Measurements from ENCODE around the gene TRIM43. TPM values are rescaled to one million over a fixed set of nuclear protein-coding genes. Genes with fewer than 3 reads are reported as not detected.
"Not testable (repeated sequence)": the region's sequence is repeated elsewhere in the genome, so short reads cannot be mapped to it uniquely, and the experiment has no call there.

Gene TRIM43
- total and polyA plus RNA-seq, 8 donors = not detected

- H3K4me3 ChIP-seq; H3K27me3 ChIP-seq; H3K4me1 ChIP-seq; H3K9me3 ChIP-seq; H3K27ac ChIP-seq; intact Hi-C loops (cut with DNase I); DNase-seq; ATAC-seq; H3K36me3 ChIP-seq: not testable (repeated sequence)
Measured at GRCh38 chr2:95609764-95610163, 18.0 kb downstream of the TRIM43 start.

GRCh38 chr2:95613048-95613447 is 21.2 kb downstream of the TRIM43 start:
- intact Hi-C loops (cut with DNase I); H3K4me3 ChIP-seq: not testable (repeated sequence)

GRCh38 chr2:95622728-95623127 is 30.9 kb downstream of the TRIM43 start:
- H3K4me1 ChIP-seq; ATAC-seq; intact Hi-C loops (cut with DNase I); DNase-seq; H3K27ac ChIP-seq; H3K27me3 ChIP-seq; H3K4me3 ChIP-seq; H3K9me3 ChIP-seq; H3K36me3 ChIP-seq: not testable (repeated sequence)

More at GRCh38 chr2:95613048-95613447, 21.2 kb downstream of the TRIM43 start:
- not testable (repeated sequence) for H3K36me3 ChIP-seq, DNase-seq, H3K9me3 ChIP-seq, H3K4me1 ChIP-seq, H3K27ac ChIP-seq, H3K27me3 ChIP-seq, ATAC-seq

GRCh38 chr2:95630987-95631386 is 39.2 kb downstream of the TRIM43 start:
- ATAC-seq; H3K4me3 ChIP-seq; intact Hi-C loops (cut with DNase I): not testable (repeated sequence)

GRCh38 chr2:95633626-95634259 is 41.9 kb downstream of the TRIM43 start:
- H3K4me3 ChIP-seq; H3K9me3 ChIP-seq; H3K27ac ChIP-seq; H3K36me3 ChIP-seq; DNase-seq; H3K4me1 ChIP-seq; intact Hi-C loops (cut with DNase I); H3K27me3 ChIP-seq: not testable (repeated sequence)
- ATAC-seq = peak; percentile 53

More at GRCh38 chr2:95630987-95631386, 39.2 kb downstream of the TRIM43 start:
- H3K9me3 ChIP-seq, DNase-seq, H3K27me3 ChIP-seq, H3K36me3 ChIP-seq, H3K4me1 ChIP-seq, H3K27ac ChIP-seq: not testable (repeated sequence)

GRCh38 chr2:95640515-95641288 is 48.9 kb downstream of the TRIM43 start:
- H3K36me3 ChIP-seq; H3K27ac ChIP-seq; H3K4me1 ChIP-seq; H3K27me3 ChIP-seq; H3K4me3 ChIP-seq; H3K9me3 ChIP-seq; intact Hi-C loops (cut with DNase I); DNase-seq: not testable (repeated sequence)
- ATAC-seq = peak; percentile 64

GRCh38 chr2:95641289-95641575 is 49.4 kb downstream of the TRIM43 start:
- H3K4me1 ChIP-seq; intact Hi-C loops (cut with DNase I); H3K27ac ChIP-seq; DNase-seq; H3K27me3 ChIP-seq; H3K4me3 ChIP-seq; H3K9me3 ChIP-seq; H3K36me3 ChIP-seq: not testable (repeated sequence)
- peak; percentile 42 for ATAC-seq

- H3K4me3 ChIP-seq; H3K27me3 ChIP-seq; H3K36me3 ChIP-seq; H3K4me1 ChIP-seq; H3K27ac ChIP-seq; H3K9me3 ChIP-seq; DNase-seq; intact Hi-C loops (cut with DNase I): not testable (repeated sequence)
- peak; percentile 69 for ATAC-seq
Measured at GRCh38 chr2:95641787-95642186, 50.0 kb downstream of the TRIM43 start.

GRCh38 chr2:95642360-95642759 is 50.6 kb downstream of the TRIM43 start:
- H3K27me3 ChIP-seq; H3K4me1 ChIP-seq; H3K36me3 ChIP-seq; DNase-seq; H3K9me3 ChIP-seq; intact Hi-C loops (cut with DNase I); H3K27ac ChIP-seq; ATAC-seq; H3K4me3 ChIP-seq: not testable (repeated sequence)

- H3K27ac ChIP-seq; H3K4me3 ChIP-seq; intact Hi-C loops (cut with DNase I); DNase-seq; H3K27me3 ChIP-seq; H3K9me3 ChIP-seq; H3K36me3 ChIP-seq; H3K4me1 ChIP-seq: not testable (repeated sequence)
- peak; percentile 5 for ATAC-seq
Measured at GRCh38 chr2:95642951-95643350, 51.1 kb downstream of the TRIM43 start.

- intact Hi-C loops (cut with DNase I); ATAC-seq: not testable (repeated sequence)
Measured at GRCh38 chr2:95645312-95645711, 53.5 kb downstream of the TRIM43 start.

GRCh38 chr2:95646274-95646994 is 54.6 kb downstream of the TRIM43 start:
- ATAC-seq = peak; percentile 82
- intact Hi-C loops (cut with DNase I); H3K27me3 ChIP-seq; DNase-seq; H3K4me3 ChIP-seq; H3K36me3 ChIP-seq; H3K4me1 ChIP-seq; H3K9me3 ChIP-seq; H3K27ac ChIP-seq: not testable (repeated sequence)

More at GRCh38 chr2:95645312-95645711, 53.5 kb downstream of the TRIM43 start:
- H3K36me3 ChIP-seq, H3K9me3 ChIP-seq, H3K27ac ChIP-seq, DNase-seq, H3K27me3 ChIP-seq, H3K4me3 ChIP-seq, H3K4me1 ChIP-seq: not testable (repeated sequence)

GRCh38 chr2:95648894-95649544 is 57.2 kb downstream of the TRIM43 start:
- H3K9me3 ChIP-seq; ATAC-seq; H3K4me1 ChIP-seq; H3K27ac ChIP-seq; H3K36me3 ChIP-seq; intact Hi-C loops (cut with DNase I); DNase-seq; H3K27me3 ChIP-seq; H3K4me3 ChIP-seq: not testable (repeated sequence)
